ENCODE results near the gene CYB5A.

Gene CYB5A

DNA sequence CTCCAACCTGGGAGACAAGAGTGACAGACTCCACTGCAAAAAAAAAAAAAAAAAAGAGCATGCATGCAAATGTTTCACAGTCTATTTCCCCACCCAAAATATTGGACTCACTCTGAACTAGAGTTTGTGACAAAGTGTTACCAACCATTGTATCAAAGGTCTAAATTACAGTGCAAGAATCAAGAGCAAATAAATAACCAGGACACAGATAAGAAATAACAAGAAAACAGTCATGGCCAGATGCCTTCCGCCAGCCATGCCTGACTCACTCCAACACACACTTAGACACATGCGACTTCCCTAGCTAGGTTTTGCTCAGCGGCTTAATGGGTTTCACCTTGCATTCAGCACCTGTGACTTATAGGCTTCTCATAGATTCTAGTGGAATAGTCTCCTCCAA is 62.8 kb downstream of the CYB5A start:
- Histone ChIP-seq H3K9ac (ENCODE audit: low read length) (no peak overlapping the region), H3K27ac (ENCODE audit: low read length) (no peak overlapping the region), H3K27me3 (ENCODE audit: low read depth, low read length) (no peaks in the 10 kb centered on the region), H3K79me2 (ENCODE audit: low read length) (no peaks in the 10 kb centered on the region), H3K4me3 (ENCODE audit: low read length) (no peak overlapping the region), H4K20me1 (ENCODE audit: insufficient read depth, low read length) (no peaks in the 10 kb centered on the region), H3K36me3 (replicated peaks; ENCODE audit: low read depth, low read length) (no peaks in the 10 kb centered on the region), H2AFZ (ENCODE audit: low read depth, low read length) (no peak overlapping the region), H3K4me2 (ENCODE audit: low read length) (no peak overlapping the region), H3K9me3 (ENCODE audit: insufficient read depth, low read length) (no peaks in the 10 kb centered on the region), H3K4me1 (ENCODE audit: low read length) (no peaks in the 10 kb centered on the region)
- no peak for TF ChIP-seq EZH2phosphoT487 (IDR thresholded peaks at IDR 0.05; ENCODE audit: low read depth)
- TF ChIP-seq, protein P1, sequence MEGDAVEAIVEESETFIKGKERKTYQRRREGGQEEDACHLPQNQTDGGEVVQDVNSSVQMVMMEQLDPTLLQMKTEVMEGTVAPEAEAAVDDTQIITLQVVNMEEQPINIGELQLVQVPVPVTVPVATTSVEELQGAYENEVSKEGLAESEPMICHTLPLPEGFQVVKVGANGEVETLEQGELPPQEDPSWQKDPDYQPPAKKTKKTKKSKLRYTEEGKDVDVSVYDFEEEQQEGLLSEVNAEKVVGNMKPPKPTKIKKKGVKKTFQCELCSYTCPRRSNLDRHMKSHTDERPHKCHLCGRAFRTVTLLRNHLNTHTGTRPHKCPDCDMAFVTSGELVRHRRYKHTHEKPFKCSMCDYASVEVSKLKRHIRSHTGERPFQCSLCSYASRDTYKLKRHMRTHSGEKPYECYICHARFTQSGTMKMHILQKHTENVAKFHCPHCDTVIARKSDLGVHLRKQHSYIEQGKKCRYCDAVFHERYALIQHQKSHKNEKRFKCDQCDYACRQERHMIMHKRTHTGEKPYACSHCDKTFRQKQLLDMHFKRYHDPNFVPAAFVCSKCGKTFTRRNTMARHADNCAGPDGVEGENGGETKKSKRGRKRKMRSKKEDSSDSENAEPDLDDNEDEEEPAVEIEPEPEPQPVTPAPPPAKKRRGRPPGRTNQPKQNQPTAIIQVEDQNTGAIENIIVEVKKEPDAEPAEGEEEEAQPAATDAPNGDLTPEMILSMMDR (IDR thresholded peaks at IDR 0.05; ENCODE audit: low read depth, low read length): no peak

DNA sequence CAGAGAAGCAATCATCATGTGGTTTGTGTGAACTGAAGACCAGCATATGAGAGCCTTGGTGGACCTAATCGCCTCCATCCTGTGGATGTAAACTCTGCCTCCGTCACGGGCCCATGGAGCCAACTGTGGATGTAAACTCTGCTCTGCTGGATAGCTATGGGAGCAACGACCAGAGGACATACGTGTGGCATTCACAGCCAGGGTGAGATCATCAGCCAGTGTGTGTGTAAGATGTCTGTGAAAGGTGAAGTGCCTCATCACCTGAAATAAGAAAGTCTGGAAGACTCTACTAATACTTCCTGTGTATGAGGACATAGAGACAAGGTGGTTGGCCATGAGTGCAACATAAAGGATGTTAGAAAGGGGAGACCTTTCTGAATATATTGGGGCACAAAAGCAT is 63.5 kb downstream of the CYB5A start:
- no peaks in the 10 kb centered on the region for H3K27me3 ChIP-seq (ENCODE audit: low read depth, low read length)
- H3K79me2 ChIP-seq (ENCODE audit: low read length): no peaks in the 10 kb centered on the region
- H3K9me3 ChIP-seq (ENCODE audit: insufficient read depth, low read length): no peaks in the 10 kb centered on the region
- H3K4me3 ChIP-seq (ENCODE audit: low read length): no peak overlapping the region
- H4K20me1 ChIP-seq (ENCODE audit: insufficient read depth, low read length): no peaks in the 10 kb centered on the region
- no peak overlapping the region for H3K27ac ChIP-seq (ENCODE audit: low read length)
- no peak overlapping the region for H2AFZ ChIP-seq (ENCODE audit: low read depth, low read length)
- no peaks in the 10 kb centered on the region for H3K36me3 ChIP-seq (replicated peaks; ENCODE audit: low read depth, low read length)
- H3K4me2 ChIP-seq (ENCODE audit: low read length): no peak overlapping the region
- H3K4me1 ChIP-seq (ENCODE audit: low read length): no peaks in the 10 kb centered on the region
- no peak overlapping the region for H3K9ac ChIP-seq (ENCODE audit: low read length)
- TF ChIP-seq, protein P1 (IDR thresholded peaks at IDR 0.05; ENCODE audit: low read depth, low read length): no peak
- no peak for TF ChIP-seq EZH2phosphoT487 (IDR thresholded peaks at IDR 0.05; ENCODE audit: low read depth)

DNA sequence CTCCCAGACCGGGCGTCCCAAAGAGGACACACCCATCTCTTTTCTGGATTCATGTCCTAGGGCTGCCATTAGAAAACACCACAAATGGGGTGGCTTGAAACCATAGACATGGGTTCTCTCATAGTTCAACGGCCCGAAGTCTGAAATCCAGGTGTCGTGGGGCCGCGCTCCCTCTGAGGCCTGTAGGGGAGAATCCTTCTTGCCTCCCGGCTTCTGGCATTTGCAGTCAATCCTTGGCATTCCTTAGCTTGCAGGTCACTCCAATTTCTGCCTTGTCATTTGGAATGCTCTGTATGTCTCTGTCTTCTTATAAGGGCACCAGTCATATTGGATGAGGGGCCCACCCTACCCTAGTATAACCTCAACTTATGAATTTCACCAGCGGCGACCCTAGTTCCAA is 65.1 kb downstream of the CYB5A start:
- Histone ChIP-seq H3K4me2 (ENCODE audit: low read length) (no peak overlapping the region), H3K27me3 (ENCODE audit: low read depth, low read length) (no peaks in the 10 kb centered on the region), H3K9me3 (ENCODE audit: insufficient read depth, low read length) (no peaks in the 10 kb centered on the region), H3K9ac (ENCODE audit: low read length) (no peak overlapping the region), H3K27ac (ENCODE audit: low read length) (no peak overlapping the region), H3K36me3 (replicated peaks; ENCODE audit: low read depth, low read length) (no peaks in the 10 kb centered on the region), H3K79me2 (ENCODE audit: low read length) (no peaks in the 10 kb centered on the region), H3K4me1 (ENCODE audit: low read length) (no peaks in the 10 kb centered on the region), H4K20me1 (ENCODE audit: insufficient read depth, low read length) (no peaks in the 10 kb centered on the region), H3K4me3 (ENCODE audit: low read length) (no peak overlapping the region), H2AFZ (ENCODE audit: low read depth, low read length) (no peak overlapping the region)
- no peak for TF ChIP-seq EZH2phosphoT487 (IDR thresholded peaks at IDR 0.05; ENCODE audit: low read depth)
- TF ChIP-seq, protein P1 (IDR thresholded peaks at IDR 0.05; ENCODE audit: low read depth, low read length): no peak

DNA sequence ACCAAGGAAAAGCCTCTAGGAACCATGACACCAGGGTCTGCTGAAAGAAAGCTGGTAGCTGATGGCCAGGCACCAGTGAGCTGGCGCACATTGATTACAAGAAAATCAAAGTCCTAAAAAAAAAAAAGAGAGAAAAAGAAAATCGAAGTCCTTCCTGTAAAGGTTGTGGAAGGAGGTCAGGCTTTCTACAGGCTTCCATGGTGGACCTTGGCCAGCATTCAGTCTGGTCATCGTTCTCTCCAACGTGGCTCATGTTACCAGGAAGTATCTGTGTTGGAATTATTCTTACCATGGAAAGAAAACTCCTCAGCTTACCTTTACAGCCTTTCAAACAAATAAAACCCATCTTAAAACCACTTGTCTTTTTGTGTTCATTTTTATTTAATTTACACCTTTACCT is 65.6 kb downstream of the CYB5A start:
- Histone ChIP-seq H4K20me1 (ENCODE audit: insufficient read depth, low read length) (no peaks in the 10 kb centered on the region), H3K36me3 (replicated peaks; ENCODE audit: low read depth, low read length) (no peaks in the 10 kb centered on the region), H3K27ac (ENCODE audit: low read length) (no peak overlapping the region), H3K79me2 (ENCODE audit: low read length) (no peaks in the 10 kb centered on the region), H3K4me1 (ENCODE audit: low read length) (no peaks in the 10 kb centered on the region), H3K4me2 (ENCODE audit: low read length) (no peak overlapping the region), H3K9me3 (ENCODE audit: insufficient read depth, low read length) (no peaks in the 10 kb centered on the region), H3K27me3 (ENCODE audit: low read depth, low read length) (no peaks in the 10 kb centered on the region), H2AFZ (ENCODE audit: low read depth, low read length) (no peak overlapping the region), H3K9ac (ENCODE audit: low read length) (no peak overlapping the region), H3K4me3 (ENCODE audit: low read length) (no peak overlapping the region)
- no peak for TF ChIP-seq EZH2phosphoT487 (IDR thresholded peaks at IDR 0.05; ENCODE audit: low read depth)
- TF ChIP-seq, protein P1 (IDR thresholded peaks at IDR 0.05; ENCODE audit: low read depth, low read length): no peak

All from OCI-LY3 (cell line).